ENCODE measurements around the gene CDHR2.

Gene CDHR2

DNA sequence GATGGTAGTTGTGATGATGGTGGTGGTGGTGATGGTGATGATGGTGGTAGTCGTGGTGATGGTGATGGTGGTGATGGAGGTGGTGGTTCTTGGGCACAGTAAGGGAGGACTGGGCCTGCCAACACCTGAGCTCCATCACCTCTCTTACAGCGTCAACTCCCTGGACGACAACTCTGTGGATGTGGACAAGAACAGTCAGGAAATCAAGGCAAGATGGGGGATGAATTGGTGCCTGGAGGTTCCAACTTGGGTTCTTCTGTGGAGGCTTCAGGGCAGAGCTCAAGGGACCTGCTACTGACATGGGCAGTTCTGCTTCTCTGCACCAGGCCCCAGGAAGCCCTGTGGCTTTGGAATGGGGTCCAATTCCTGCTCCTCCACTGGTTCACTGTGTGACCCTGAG is 43.4 kb downstream of the CDHR2 start:
- H3K9me3 ChIP-seq = peaks cover 3% of the 10 kb centered on the region
- H3K27ac ChIP-seq = no peak overlapping the region
- H3K36me3 ChIP-seq = no peaks in the 10 kb centered on the region
- no peak overlapping the region for H3K4me3 ChIP-seq (ENCODE audit: low read depth in 1 of 2, low read length in 1 of 2)
- H3K27me3 ChIP-seq = peaks cover 51% of the 10 kb centered on the region
- TF ChIP-seq, protein P1, sequence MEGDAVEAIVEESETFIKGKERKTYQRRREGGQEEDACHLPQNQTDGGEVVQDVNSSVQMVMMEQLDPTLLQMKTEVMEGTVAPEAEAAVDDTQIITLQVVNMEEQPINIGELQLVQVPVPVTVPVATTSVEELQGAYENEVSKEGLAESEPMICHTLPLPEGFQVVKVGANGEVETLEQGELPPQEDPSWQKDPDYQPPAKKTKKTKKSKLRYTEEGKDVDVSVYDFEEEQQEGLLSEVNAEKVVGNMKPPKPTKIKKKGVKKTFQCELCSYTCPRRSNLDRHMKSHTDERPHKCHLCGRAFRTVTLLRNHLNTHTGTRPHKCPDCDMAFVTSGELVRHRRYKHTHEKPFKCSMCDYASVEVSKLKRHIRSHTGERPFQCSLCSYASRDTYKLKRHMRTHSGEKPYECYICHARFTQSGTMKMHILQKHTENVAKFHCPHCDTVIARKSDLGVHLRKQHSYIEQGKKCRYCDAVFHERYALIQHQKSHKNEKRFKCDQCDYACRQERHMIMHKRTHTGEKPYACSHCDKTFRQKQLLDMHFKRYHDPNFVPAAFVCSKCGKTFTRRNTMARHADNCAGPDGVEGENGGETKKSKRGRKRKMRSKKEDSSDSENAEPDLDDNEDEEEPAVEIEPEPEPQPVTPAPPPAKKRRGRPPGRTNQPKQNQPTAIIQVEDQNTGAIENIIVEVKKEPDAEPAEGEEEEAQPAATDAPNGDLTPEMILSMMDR (IDR thresholded peaks at IDR 0.05) = no peak
- peaks cover 5% of the 10 kb centered on the region in 2 experiments for H3K4me1 ChIP-seq (ENCODE audit: control insufficient read depth in 1 of 2, insufficient read depth in 1 of 2, low read depth in 1 of 2, low read length in 1 of 2)

DNA sequence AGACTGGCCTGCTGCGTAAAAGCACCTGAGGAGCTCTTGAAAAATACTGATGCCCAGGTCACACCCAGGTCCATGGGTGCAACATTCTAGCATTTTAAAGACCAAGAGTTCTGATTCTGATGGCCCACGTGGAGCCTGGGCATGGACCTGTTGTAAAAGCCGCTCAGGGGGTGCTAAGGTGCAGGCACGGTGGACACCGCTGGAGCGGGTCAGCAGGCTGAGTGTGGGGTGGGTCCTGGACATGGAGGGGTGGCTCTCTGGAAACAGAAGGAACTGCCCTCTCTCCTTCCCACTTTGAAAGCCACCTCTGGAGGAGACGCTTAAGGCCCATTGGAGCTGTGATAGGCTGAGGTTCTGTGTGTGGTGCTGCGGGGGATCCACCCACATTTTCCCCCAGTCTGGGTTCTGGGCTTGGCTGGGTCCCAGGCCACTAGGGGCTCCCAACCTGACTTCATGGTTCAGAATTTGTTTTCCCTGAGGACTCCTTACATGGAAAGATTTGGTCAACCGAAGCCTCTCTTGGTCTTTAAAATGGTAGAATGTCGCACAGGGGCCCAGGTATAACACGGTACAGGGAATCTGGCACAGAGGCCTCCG is 44.2 kb downstream of the CDHR2 start:
- H3K36me3 ChIP-seq = no peaks in the 10 kb centered on the region
- no peak overlapping the region for H3K27ac ChIP-seq
- TF ChIP-seq, protein P1 (IDR thresholded peaks at IDR 0.05) = no peak
- peaks cover 5 to 6% of the 10 kb centered on the region in 2 experiments for H3K4me1 ChIP-seq (ENCODE audit: control insufficient read depth in 1 of 2, insufficient read depth in 1 of 2, low read depth in 1 of 2, low read length in 1 of 2)
- no peak overlapping the region for H3K4me3 ChIP-seq (ENCODE audit: low read depth in 1 of 2, low read length in 1 of 2)
- peaks cover 56% of the 10 kb centered on the region for H3K27me3 ChIP-seq
- peaks cover 3% of the 10 kb centered on the region for H3K9me3 ChIP-seq

DNA sequence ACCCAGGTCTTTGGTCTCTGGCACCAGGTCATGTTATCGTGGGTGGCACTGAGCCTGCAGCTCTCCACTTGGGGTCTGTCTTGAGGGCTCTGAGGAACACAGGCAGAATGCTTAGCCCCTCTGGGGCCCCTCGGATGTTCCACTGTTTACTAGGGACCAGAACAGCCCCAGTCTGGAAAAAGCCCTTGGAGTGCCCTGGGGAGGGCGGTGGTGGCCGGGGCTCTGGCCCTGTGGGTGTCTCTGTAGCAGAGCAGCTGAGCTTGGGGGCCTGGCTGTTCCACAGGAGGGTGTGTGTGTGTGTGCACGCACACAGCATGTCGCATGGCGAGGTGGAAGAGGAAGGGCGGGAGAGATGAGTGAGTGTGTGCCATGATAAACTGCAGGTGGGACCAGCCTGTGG is 45.4 kb downstream of the CDHR2 start:
- no peaks in the 10 kb centered on the region for H3K36me3 ChIP-seq
- no peak overlapping the region for H3K4me3 ChIP-seq (ENCODE audit: low read depth in 1 of 2, low read length in 1 of 2)
- peaks cover 5 to 6% of the 10 kb centered on the region in 2 experiments for H3K4me1 ChIP-seq (ENCODE audit: control insufficient read depth in 1 of 2, insufficient read depth in 1 of 2, low read depth in 1 of 2, low read length in 1 of 2)
- H3K27me3 ChIP-seq = peaks cover 68% of the 10 kb centered on the region
- H3K27ac ChIP-seq = no peak overlapping the region
- H3K9me3 ChIP-seq = peaks cover 3% of the 10 kb centered on the region
- TF ChIP-seq, protein P1 (IDR thresholded peaks at IDR 0.05) = no peak

DNA sequence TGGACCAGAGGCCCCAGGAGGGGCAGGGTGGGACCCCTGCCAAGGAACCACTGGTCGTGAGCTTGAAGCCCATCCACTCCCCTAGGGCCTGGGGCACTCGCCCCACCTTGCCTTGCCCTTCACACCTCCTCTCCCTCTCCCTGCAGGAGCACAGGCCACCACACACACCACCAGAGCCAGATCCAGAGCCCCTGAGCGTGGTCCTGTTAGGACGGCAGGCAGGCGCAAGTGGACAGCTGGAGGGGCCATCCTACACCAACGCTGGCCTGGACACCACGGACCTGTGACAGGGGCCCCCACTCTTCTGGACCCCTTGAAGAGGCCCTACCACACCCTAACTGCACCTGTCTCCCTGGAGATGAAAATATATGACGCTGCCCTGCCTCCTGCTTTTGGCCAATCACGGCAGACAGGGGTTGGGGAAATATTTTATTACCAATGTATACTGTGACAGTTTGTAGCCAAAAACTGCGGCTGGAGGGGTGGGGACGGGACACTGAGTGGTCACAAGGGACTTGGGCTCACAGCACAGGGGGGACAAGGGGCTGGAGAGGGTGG is 46.3 kb downstream of the CDHR2 start:
- TF ChIP-seq, protein P1 (IDR thresholded peaks at IDR 0.05) = no peak
- no peak overlapping the region for H3K27ac ChIP-seq
- peaks cover 3% of the 10 kb centered on the region for H3K9me3 ChIP-seq
- H3K27me3 ChIP-seq = peaks cover 76% of the 10 kb centered on the region
- H3K4me1 ChIP-seq (ENCODE audit: control insufficient read depth in 1 of 2, insufficient read depth in 1 of 2, low read depth in 1 of 2, low read length in 1 of 2) = peaks cover 5 to 6% of the 10 kb centered on the region in 2 experiments
- H3K36me3 ChIP-seq = no peaks in the 10 kb centered on the region
- H3K4me3 ChIP-seq (ENCODE audit: low read depth in 1 of 2, low read length in 1 of 2) = no peak overlapping the region

DNA sequence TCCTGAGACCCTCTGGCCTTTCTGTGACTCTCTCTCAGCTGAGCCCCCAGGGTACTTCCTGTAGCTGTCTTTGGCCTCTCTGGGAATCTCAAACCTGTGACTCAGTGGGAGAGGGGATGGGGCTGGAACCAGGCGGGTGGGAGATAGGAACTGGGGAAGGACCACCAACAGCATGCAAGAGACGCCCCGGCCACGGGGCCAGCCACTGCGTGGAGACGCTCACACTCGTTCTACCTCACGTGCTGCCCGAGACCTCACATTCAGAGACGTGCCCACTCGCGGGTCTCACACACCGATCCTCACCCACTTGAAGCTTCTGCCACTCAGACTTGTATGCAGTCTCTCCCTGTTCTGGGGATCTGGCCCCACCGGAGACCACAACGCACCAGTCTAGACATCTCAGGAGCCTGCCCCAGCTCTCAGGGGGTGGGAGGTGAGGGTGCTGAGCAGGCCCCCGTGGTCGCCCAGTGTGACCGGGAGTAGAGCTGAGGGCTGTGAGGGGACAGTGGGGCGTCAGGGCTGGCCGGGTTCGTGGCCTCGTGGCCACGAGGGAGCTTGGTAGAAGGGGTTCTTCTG is 47.0 kb downstream of the CDHR2 start:
- H3K36me3 ChIP-seq = no peaks in the 10 kb centered on the region

More for the DNA sequence above, 47.0 kb downstream of the CDHR2 start:
- Histone ChIP-seq H3K27me3 (peaks cover 78% of the 10 kb centered on the region), H3K27ac (no peak overlapping the region), H3K4me3 (ENCODE audit: low read depth in 1 of 2, low read length in 1 of 2) (no peak overlapping the region), H3K9me3 (peaks cover 3% of the 10 kb centered on the region), H3K4me1 (ENCODE audit: control insufficient read depth in 1 of 2, insufficient read depth in 1 of 2, low read depth in 1 of 2, low read length in 1 of 2) (peaks cover 5 to 6% of the 10 kb centered on the region in 2 experiments)
- TF ChIP-seq, protein P1 (IDR thresholded peaks at IDR 0.05) = no peak
